Karpas-422 (cell line): ENCODE results near the gene MMEL1. TPM values are rescaled to one million over a fixed set of nuclear protein-coding genes. Genes with fewer than 3 reads are reported as not detected.

Experiments
- DNase-seq: peaks from one replicate; pipeline ENCODE4 v3.0.0-alpha.2; 2015
- H2AFZ ChIP-seq: fragments of 200-600 bp; sonication (generic); 2 replicates; pipeline ENCODE4 v1.6.1; 2014; ENCODE audit warnings: antibody characterized with exemption, low read length, mixed read lengths
- H3K27ac ChIP-seq: fragments of 200-600 bp; sonication (generic); 2 replicates; pipeline ENCODE4 v1.5.1; 2014; ENCODE audit warnings: mild to moderate bottlenecking, low read length, moderate library complexity
- H3K27me3 ChIP-seq: fragments of 200-600 bp; sonication (generic); 2 replicates; pipeline ENCODE4 v1.6.1; 2014; ENCODE audit warnings: low read length, mixed read lengths
- H3K36me3 ChIP-seq: fragments of 200-600 bp; sonication (generic); 2 replicates; pipeline ENCODE4 v1.6.1; 2014; ENCODE audit warnings: low read length, mixed read lengths; ENCODE audit not compliant: insufficient read depth
- H3K4me1 ChIP-seq: fragments of 200-600 bp; sonication (generic); 2 replicates; pipeline ENCODE4 v1.6.1; 2014; ENCODE audit warnings: mild to moderate bottlenecking, low read length, mixed read lengths
- H3K4me2 ChIP-seq: fragments of 200-600 bp; sonication (generic); 2 replicates; pipeline ENCODE4 v1.6.1; 2014; ENCODE audit warnings: low read length, low read depth, mild to moderate bottlenecking; ENCODE audit not compliant: poor library complexity, severe bottlenecking
- H3K4me3 ChIP-seq: fragments of 200-600 bp; sonication (generic); 2 replicates; pipeline ENCODE4 v1.5.1; 2014; ENCODE audit warnings: mild to moderate bottlenecking, antibody characterized with exemption, low read length, mixed read lengths
- H3K79me2 ChIP-seq: fragments of 200-600 bp; sonication (generic); 2 replicates; pipeline ENCODE4 v1.6.1; 2014; ENCODE audit warnings: mild to moderate bottlenecking, low read length, mixed read lengths
- H3K9ac ChIP-seq: fragments of 200-600 bp; sonication (generic); 2 replicates; pipeline ENCODE4 v1.6.0; 2014; ENCODE audit warnings: low read length
- H3K9me2 ChIP-seq: fragments of 200-600 bp; sonication (generic), shearing (Covaris generic); replicated peaks from 2 replicates; pipeline ENCODE4 v1.6.0; 2014; ENCODE audit warnings: mild to moderate bottlenecking, low read length, moderate library complexity; ENCODE audit not compliant: insufficient read depth
- H3K9me3 ChIP-seq: fragments of 300-700, 200-600 bp; sonication (generic); 2 replicates; pipeline ENCODE4 v1.6.1; 2014; ENCODE audit warnings: low read length, mixed read lengths
- H4K20me1 ChIP-seq: fragments of 200-600 bp; sonication (generic); 2 replicates; pipeline ENCODE4 v1.6.1; 2014; ENCODE audit warnings: mild to moderate bottlenecking, antibody characterized with exemption, low read length, low read depth; ENCODE audit not compliant: insufficient read depth
- total RNA-seq: library from RNA; depleted of rRNA; stranded (reverse); fragments of >200 nt; shearing (Covaris generic); gene quantifications from 2 replicates; pipeline ENCODE4 v1.2.3, GENCODE V29; 2014; ENCODE audit warnings: low replicate concordance

Gene MMEL1
- total RNA-seq, 1 experiment from 2014 or later, result not detected

DNA sequence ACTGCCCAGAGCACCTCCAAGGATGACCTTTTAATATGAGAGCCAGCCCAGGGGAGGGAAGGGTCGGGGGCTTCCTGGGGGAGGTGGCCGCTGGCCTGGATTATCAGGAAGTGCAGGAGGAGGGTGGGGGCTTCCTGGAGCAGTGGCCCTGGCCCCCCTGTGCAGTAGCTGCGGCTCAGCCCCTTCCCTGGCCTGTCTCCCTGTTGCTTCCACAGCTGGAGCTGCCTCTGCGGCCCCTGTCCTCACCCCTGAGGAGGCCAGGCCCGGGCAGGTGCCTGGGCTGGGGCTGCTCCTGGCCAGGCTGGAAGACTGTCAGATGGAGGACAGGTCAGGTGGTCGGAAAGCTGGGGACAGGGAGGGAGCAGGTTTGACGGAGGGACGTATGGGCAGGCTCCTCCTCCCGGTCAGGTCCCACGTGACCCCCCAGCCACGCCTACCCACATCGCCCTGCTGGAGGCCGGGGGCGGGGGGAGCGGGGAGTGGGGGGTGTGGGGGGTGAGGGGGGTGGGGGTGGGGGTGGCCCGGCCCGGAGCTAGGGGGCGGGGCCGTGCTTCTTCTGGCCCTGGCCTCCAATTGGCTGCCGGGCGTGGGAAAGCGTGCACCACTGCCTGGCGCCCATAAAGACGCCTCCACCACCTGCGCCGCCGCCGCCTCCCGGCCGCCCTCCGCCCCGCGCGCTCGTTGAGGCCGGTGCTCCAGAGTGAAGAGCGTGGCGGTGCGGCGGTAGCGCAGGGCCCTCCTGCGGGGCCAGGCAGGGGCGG, 86.9 kb downstream of the MMEL1 start:
- Histone ChIP-seq H3K79me2 (no peaks in the 10 kb centered on the region), H4K20me1 (no peaks in the 10 kb centered on the region), H3K4me1 (peaks cover 38% of the 10 kb centered on the region), H3K9me3 (no peaks in the 10 kb centered on the region), H3K9ac (peak overlapping the region; percentile 79), H3K4me2 (peak overlapping the region; percentile 94), H3K36me3 (no peaks in the 10 kb centered on the region), H3K27me3 (no peaks in the 10 kb centered on the region), H3K4me3 (peak overlapping the region; percentile 75), H3K9me2 (no peaks in the 10 kb centered on the region), H3K27ac (peak overlapping the region; percentile 57), H2AFZ (peak overlapping the region; percentile 71; the same call in 1 of the 2 replicates)
- DNase-seq, result peak; percentile 95

DNA sequence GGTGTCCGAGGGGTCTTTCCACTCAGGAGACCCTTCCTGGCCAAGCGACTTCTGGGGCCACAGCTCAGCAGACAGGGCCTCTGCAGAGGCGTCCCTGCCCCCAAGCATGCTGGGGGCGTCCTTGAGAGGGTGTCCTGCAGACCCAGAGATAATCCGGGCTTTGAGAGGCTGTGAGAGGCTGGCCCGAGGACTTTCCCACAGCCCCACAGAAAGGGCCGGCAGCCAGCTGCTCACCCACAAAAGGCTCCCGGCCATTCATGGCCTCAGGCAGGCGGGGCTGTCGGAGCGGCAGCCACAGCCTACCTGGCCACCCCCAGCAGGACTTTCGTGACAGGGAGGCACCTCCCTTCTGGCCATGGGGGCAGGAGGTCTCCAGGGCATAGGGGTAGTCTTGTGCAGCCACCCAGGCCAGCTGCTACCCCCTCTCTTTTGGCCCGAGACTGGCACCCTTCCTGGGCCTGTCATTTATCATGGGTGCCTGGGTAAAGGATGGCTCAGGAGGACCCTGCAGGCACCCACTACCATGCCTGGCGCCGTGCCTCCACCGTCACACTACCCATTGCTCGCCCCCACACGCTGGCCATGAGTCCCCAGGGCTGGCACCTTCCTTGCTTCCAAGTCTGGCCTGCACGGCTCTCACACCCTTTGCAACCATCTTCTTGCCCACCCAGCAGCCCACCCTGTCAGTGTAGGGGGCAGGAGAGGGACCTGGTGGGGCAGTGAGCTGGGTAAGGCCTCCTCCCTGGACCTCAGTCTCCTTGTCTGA, 87.8 kb downstream of the MMEL1 start:
- Histone ChIP-seq H3K79me2 (no peaks in the 10 kb centered on the region), H2AFZ (no peak overlapping the region), H3K36me3 (no peaks in the 10 kb centered on the region), H3K9ac (no peak overlapping the region), H3K4me3 (no peak overlapping the region), H3K9me2 (no peaks in the 10 kb centered on the region), H3K4me2 (no peak overlapping the region), H3K27ac (no peak overlapping the region), H4K20me1 (no peaks in the 10 kb centered on the region), H3K9me3 (no peaks in the 10 kb centered on the region), H3K27me3 (no peaks in the 10 kb centered on the region), H3K4me1 (peaks cover 38% of the 10 kb centered on the region)
- DNase-seq, result no peak

DNA sequence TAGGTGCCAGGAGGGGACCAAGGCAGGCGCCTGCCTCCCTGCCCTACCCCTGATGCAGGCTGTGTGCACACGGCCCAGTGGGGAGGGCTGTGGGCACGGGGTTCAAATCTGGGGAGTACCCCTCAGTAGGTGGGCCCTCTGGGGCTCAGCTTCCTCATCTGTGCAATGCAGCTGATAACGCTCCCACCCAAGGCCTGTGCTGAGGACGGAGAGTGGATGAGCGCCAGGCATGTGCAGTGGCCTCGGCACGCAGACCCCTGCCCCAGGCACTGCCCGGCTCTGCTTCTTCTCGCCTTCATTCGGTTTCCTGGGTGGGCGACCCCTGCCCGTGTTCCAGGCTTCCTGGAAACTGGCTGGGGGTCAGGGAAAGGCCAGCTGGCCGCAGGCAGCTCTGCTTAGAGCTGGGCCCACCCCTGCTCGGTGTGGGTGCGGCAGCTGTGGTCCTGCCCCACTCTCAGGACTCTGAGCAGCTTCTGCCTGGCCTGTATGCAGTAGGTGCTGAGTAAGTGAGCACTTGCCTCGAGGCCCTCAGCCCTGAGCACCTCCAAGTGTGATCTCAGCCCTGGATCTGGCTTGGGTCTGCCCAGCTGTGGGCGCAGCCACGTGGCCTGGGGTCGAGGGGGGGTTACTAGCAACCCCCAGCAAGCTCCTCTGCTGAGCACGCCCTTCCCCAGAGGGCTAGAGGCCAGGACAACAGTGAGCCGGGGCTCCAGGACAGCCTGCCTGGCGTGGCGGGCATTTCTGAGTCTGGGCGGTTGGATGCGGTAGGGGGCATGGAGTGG, 88.5 kb downstream of the MMEL1 start:
- H3K9me2 ChIP-seq, result no peaks in the 10 kb centered on the region
- H3K79me2 ChIP-seq, result no peaks in the 10 kb centered on the region
- peaks cover 36% of the 10 kb centered on the region for H3K4me1 ChIP-seq
- no peak overlapping the region for H3K4me2 ChIP-seq
- no peaks in the 10 kb centered on the region for H3K36me3 ChIP-seq
- no peak overlapping the region for H3K27ac ChIP-seq
- no peaks in the 10 kb centered on the region for H3K27me3 ChIP-seq
- no peak overlapping the region for H3K9ac ChIP-seq
- no peak overlapping the region for H2AFZ ChIP-seq
- no peaks in the 10 kb centered on the region for H3K9me3 ChIP-seq
- DNase-seq, result no peak
- H3K4me3 ChIP-seq, result no peak overlapping the region
- H4K20me1 ChIP-seq, result no peaks in the 10 kb centered on the region

DNA sequence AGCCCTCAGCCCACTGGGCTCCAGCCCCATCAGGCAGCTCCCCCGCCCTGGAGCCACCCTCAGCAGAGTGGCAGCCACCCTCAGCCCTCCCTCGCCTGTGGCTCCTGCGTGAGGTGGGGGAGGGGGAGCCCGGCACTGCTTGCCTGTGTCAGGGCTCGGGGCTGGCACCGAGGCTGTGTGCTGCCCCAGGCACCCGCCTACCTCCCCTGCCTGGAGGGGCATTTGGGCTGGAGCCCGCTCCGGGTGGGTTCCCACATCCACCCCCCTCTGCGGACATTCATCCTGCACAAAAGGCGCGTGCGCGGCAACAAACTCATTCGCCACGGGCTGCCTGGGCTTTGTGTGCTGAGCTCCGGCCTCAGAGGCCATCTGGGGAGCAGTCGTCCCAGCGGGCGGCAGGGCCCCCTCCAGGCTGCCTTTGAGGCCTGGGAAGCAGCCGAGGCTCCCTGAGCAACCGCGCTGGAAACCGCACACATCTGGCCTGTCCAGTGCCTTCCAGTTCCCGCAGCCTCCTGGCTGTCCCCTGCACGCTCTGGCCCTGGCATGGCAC, 89.2 kb downstream of the MMEL1 start:
- Histone ChIP-seq H3K27ac (no peak overlapping the region), H3K79me2 (no peaks in the 10 kb centered on the region), H4K20me1 (no peaks in the 10 kb centered on the region), H2AFZ (no peak overlapping the region), H3K4me2 (no peak overlapping the region), H3K4me1 (peaks cover 29% of the 10 kb centered on the region), H3K9me2 (no peaks in the 10 kb centered on the region), H3K9me3 (no peaks in the 10 kb centered on the region), H3K27me3 (no peaks in the 10 kb centered on the region), H3K36me3 (no peaks in the 10 kb centered on the region), H3K4me3 (no peak overlapping the region), H3K9ac (no peak overlapping the region)
- DNase-seq, result no peak

DNA sequence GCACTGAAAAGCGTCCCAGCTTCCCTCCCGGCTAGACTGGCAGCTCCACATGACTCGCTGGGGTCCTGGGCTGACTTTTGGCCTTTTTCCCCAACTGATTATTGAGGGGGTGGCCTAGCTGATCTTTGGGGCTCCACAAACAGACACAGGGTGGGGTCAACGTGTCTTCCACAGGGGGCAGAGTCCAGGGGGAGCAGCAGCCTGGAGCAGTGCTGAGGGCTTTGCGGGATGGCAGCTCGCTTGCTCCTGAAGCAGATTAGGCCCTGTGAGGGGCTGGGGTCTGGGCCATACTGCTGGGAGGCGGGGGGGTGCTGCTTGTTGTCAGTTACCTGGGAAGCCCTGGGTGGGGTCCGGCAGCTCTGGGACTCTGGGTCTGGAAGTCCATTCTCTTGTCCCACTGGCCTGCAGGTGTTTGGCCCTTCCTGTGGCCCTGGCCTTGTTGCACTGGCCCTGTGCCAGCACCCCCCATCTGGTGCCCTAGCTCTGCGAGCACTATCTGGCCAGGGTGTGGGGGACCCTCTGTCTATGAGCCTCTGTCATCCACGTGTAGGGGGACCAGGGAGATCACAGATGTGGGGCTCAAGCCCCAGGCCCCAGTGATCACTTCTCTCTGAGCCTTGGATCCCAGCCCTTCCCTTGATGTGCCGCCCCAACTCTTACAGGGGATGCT, 90.4 kb downstream of the MMEL1 start:
- Histone ChIP-seq H4K20me1 (no peaks in the 10 kb centered on the region), H3K27ac (no peak overlapping the region), H3K4me3 (no peak overlapping the region), H3K36me3 (no peaks in the 10 kb centered on the region), H2AFZ (no peak overlapping the region), H3K27me3 (no peaks in the 10 kb centered on the region), H3K4me2 (no peak overlapping the region), H3K9ac (no peak overlapping the region), H3K9me3 (no peaks in the 10 kb centered on the region), H3K79me2 (no peaks in the 10 kb centered on the region), H3K4me1 (peaks cover 17% of the 10 kb centered on the region), H3K9me2 (no peaks in the 10 kb centered on the region)
- DNase-seq, result no peak

DNA sequence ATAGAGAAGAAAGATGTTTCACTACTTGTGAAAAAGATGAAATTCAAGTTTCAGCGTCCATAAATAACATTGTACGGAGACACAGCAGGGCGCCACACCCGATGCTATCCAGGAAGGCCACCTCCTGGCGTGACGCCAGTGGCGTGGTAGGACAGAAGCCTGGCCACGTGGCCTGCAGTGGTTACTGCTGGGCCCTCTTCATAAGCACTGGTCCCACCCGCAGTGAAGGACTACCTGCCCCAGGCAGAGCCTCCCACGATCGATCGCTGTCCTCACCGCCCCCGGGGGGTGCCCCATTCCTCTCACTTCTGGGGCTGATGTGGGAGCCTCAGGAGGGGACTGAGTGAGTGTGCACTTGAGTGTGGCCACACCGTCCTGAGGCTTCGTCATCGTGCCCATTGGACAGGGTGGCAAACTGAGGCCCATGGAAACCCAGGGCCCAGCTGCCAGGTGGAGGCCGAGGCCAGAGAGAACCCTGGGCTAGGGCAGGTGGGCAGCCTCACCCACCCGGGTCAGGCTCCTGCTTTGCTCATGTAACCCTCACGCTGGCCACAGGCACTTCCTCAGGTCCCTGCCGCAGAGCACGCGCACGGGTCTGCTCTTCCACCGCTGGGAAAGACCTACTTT, 91.1 kb downstream of the MMEL1 start:
- Histone ChIP-seq H3K4me1 (peaks cover 11% of the 10 kb centered on the region), H3K27me3 (no peaks in the 10 kb centered on the region), H4K20me1 (no peaks in the 10 kb centered on the region), H3K36me3 (no peaks in the 10 kb centered on the region), H3K9me3 (no peaks in the 10 kb centered on the region), H3K27ac (no peak overlapping the region), H3K9me2 (no peaks in the 10 kb centered on the region), H3K9ac (no peak overlapping the region), H3K4me2 (no peak overlapping the region), H3K4me3 (no peak overlapping the region), H3K79me2 (no peaks in the 10 kb centered on the region), H2AFZ (no peak overlapping the region)
- no peak for DNase-seq

DNA sequence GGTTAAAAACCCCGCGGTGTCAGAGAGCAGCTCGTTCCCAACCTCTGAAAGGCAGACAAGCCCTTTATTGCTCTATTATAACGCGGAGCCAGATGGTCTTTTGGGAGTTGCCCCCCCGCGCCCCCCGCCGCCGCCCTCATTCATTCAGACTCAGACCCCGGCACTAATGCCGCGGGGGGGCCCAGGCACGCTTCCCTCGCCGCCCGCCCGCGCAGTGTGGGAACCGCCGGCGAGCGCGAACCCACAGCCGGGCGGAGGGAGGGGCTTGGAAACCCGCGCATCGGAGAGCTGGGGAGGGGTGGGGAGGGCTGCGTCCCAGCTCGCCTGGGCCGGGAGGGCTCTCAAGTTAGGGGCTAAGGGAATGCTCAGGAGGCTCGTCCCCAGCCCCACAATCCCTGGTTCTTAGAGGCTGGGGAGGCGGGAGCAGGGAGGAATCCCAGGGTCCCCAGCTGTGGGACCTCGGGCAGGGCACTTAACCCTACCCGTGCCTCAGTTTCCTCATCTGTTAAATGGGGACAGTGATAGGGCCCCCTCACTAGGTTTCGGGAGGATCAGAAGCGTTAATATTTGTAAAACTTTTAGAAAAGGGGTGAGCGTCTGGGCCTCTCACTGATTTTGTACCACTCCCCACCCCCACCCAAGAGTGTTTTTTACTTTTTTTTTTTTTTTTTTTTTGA, 91.9 kb downstream of the MMEL1 start:
- Histone ChIP-seq H2AFZ (no peak overlapping the region), H3K4me2 (no peak overlapping the region), H3K4me3 (no peak overlapping the region), H3K4me1 (peaks cover 5% of the 10 kb centered on the region), H3K9me2 (no peaks in the 10 kb centered on the region), H3K9me3 (no peaks in the 10 kb centered on the region), H3K9ac (no peak overlapping the region), H3K79me2 (no peaks in the 10 kb centered on the region), H3K36me3 (no peaks in the 10 kb centered on the region), H4K20me1 (no peaks in the 10 kb centered on the region), H3K27ac (no peak overlapping the region), H3K27me3 (no peaks in the 10 kb centered on the region)
- no peak for DNase-seq
